Measurements from ENCODE around the gene PDE9A. TPM values are rescaled to one million over a fixed set of nuclear protein-coding genes. Genes with fewer than 3 reads are reported as not detected.

The PDE9A gene
- total and polyA plus RNA-seq, 9 donors, result 3.9 to 11.3 (median 6.9) TPM

DNA sequence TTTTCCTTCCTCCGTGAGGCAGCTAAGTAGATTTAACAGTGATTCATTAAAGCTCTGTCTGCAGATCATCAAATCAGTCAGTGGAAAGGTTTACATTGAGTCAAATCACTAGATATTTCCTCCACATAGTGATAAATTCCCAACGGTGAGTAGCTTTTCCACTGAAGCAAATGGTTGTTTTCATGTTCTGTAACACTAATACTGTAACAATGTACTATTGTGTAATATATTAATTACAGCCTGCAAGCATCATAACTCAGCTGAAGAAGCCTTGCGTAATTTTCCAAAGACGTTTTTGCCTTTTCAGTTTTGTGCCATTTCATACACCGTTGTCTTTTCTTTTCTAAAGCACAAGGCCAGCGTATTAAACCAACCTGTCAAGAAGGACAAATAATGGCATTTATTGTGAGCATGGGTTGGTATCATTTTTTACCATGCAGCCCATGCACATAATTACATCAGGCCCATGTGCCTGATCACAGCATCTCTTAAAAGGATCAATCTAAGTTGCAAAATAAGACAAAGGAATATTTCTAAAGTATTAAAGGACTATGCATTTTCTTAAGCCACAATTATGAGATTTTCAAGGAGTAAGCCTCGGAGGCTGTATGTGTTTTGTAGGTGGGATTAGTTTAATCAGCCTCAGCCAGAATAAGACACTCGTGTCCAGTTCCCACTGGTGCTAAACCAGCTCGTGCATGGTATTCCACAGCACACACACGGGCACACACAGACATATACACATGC lies 16.7 kb upstream of the PDE9A start:
- H3K36me3 ChIP-seq, result no peaks in the 10 kb centered on the region
- DNase-seq, result no peak
- H3K4me1 ChIP-seq (ENCODE audit: insufficient read depth), result peaks cover 4% of the 10 kb centered on the region
- no peaks in the 10 kb centered on the region for H3K9me3 ChIP-seq
- 44 to 49% (median 46%) methylated on average over 10 of the region's 10 CpGs for WGBS, 3 donors
- intact Hi-C loops (cut with DNase I), result no loop called here
- H3K27me3 ChIP-seq, result no peaks in the 10 kb centered on the region
- no peak overlapping the region for H3K27ac ChIP-seq
- TF ChIP-seq EP300 (IDR thresholded peaks at IDR 0.05), result no peak
- no peak for TF ChIP-seq POLR2A (IDR thresholded peaks at IDR 0.05)
- TF ChIP-seq CTCF (IDR thresholded peaks at IDR 0.05), result no peak
- no peak overlapping the region for H3K4me3 ChIP-seq

DNA sequence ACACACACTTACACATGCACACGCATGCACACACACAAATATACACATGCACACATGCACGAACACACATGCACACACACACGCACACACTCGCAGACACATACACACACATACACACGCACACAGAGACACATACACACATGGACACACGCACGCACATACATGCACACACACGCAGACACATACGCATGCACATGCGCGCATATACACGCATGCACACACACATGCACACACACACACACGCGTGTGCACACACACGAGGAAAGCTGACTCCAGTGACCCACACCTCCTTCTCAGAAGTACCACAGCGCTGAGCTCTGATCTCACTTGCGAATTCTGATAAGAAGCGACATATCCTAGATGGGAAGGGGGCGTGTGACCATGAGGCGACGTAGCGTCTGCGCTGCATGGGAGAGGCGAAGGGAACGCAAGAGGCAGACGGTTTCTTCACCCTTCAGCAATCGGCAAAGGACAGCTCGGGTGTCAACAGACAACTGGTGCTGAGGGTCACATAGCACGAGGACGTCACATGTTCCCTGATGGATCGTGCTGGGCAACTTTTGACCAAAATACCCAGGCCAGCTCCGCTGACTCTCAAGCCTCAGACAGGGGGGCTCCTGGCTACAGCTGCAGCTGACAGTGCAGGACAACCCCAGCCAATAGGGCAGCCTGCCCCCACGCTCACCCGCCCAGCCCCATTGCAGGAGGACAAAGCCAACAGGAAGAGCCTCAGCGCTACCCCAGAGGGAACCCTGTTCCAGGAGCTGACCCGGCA lies 16.0 kb upstream of the PDE9A start:
- TF ChIP-seq POLR2A (IDR thresholded peaks at IDR 0.05) (no peak), CTCF (IDR thresholded peaks at IDR 0.05) (no peak), EP300 (IDR thresholded peaks at IDR 0.05) (no peak)
- Histone ChIP-seq H3K27me3 (no peaks in the 10 kb centered on the region), H3K36me3 (no peaks in the 10 kb centered on the region), H3K9me3 (no peaks in the 10 kb centered on the region), H3K4me1 (ENCODE audit: insufficient read depth) (peaks cover 4% of the 10 kb centered on the region), H3K27ac (no peak overlapping the region), H3K4me3 (no peak overlapping the region)
- peak in 1 of 5 donors; percentile 28 for DNase-seq
- intact Hi-C loops (cut with DNase I), result no loop called here
- WGBS, 3 donors, result 85 to 91% (median 88%) methylated on average over 36 of the region's 36 CpGs

GRCh38 chr21:42638266-42638863 lies 15.1 kb upstream of the PDE9A start:
- Histone ChIP-seq H3K27ac (no peak overlapping the region), H3K4me1 (ENCODE audit: insufficient read depth) (peaks cover 4% of the 10 kb centered on the region), H3K36me3 (no peaks in the 10 kb centered on the region), H3K4me3 (no peak overlapping the region), H3K27me3 (no peaks in the 10 kb centered on the region), H3K9me3 (no peaks in the 10 kb centered on the region)
- intact Hi-C loops (cut with DNase I), result no loop called here
- WGBS, 3 donors, result 19 to 23% (median 20%) methylated on average over 15 to 19 of the region's 19 CpGs
- no peak for DNase-seq
- TF ChIP-seq POLR2A (IDR thresholded peaks at IDR 0.05) (no peak), CTCF (IDR thresholded peaks at IDR 0.05) (no peak), EP300 (IDR thresholded peaks at IDR 0.05) (no peak)

- no peak overlapping the region for H3K4me3 ChIP-seq
- peaks cover 7% of the 10 kb centered on the region for H3K4me1 ChIP-seq (ENCODE audit: insufficient read depth)
- no peak for DNase-seq
- WGBS, 3 donors, result 55 to 68% (median 56%) methylated on average over 8 of the region's 8 CpGs
- TF ChIP-seq POLR2A (IDR thresholded peaks at IDR 0.05) (no peak), EP300 (IDR thresholded peaks at IDR 0.05) (no peak), CTCF (IDR thresholded peaks at IDR 0.05) (no peak)
- intact Hi-C loops (cut with DNase I), result no loop called here
- H3K27me3 ChIP-seq, result no peaks in the 10 kb centered on the region
- no peak overlapping the region for H3K27ac ChIP-seq
- no peaks in the 10 kb centered on the region for H3K36me3 ChIP-seq
- no peaks in the 10 kb centered on the region for H3K9me3 ChIP-seq
Observed at GRCh38 chr21:42639646-42640152, 13.7 kb upstream of the PDE9A start.
